NCI-H748 treated with DMSO at 0.1 percent for 48 hours (cell line): Measurements from ENCODE around the gene NPAS3.

Experiments used
- DNase-seq: peaks from one replicate; lab custom pipeline; 2025; lab: John Stamatoyannopoulos, UW

The NPAS3 gene

DNA sequence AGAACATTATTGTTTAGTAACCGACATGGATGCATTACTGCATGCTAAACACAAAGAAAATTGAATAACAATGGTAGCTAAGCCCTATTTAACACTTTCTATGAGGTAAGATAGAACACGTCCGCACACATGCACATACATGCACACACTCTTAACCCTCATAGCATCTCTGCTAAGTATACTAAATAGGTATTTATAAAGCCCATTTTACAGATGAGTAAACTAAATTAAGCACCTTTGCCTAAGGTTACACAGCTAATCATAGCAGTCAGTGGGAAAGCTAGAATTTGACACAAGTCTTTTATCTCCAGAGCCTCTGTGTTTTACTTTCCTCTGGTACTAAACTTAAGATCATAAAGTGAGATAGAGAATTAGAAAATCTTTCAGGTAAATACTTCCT lies 577.2 kb downstream of the NPAS3 start:
- no peak for DNase-seq

DNA sequence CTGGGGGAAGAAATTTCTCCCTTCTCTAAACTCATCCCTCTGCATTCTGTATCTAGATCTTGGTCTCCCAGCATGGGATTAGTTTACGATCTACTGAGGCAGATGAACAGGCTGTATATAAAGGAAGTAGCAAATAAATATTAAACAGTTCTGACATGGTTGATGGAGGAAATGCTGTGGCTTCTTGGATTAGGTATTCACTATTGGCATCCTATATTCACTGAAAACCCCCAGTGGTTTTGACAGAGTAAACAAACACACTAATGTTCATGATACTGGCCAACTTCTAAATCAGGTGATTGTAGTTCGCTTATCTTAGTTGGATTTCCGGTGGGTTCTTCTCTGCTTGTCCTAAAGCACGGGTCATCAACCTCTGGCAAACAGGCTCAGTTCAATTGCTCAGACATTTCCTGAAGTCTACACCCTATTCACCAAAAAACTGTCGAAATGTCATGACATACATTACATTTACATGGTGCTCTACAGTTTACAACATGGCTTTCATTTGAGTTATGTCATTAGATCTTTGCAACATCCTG lies 578.3 kb downstream of the NPAS3 start:
- DNase-seq: no peak

DNA sequence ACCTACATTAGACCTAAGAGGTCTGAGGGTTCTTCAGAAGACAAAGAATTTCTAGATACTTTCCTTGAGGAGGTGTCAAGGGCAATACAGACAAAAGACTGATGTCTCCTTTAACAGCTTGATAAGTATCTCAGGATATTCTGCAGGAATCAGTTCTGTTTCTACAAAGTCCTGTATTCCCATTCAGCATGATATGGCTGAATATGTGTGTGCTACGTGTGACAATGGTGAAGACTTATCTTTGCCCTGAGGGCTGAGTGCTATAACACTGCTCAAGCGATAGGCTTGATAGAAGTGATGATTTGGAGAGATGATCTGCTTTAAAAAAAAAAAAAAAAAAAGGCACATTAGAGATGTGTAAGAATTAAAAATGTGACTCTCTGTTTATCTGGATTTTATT lies 582.5 kb downstream of the NPAS3 start:
- DNase-seq: no peak

DNA sequence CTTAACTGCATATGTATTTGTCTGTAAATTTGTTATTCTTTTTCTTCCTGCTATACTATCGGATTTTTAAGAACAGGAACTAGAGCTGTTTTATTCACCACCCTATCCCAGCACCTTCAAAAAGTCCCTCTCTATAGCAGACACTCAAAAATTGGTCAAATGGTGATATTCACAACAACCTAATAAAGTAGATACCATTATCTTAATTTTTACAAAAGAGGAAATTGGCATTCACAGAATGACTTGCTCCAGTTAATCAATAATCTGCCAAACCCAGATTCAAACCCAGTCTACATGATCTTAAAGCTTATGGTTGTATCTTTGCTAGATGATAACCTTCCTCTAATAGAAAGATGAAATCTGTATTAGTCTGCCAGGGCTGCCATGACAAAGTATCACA lies 585.6 kb downstream of the NPAS3 start:
- no peak for DNase-seq

DNA sequence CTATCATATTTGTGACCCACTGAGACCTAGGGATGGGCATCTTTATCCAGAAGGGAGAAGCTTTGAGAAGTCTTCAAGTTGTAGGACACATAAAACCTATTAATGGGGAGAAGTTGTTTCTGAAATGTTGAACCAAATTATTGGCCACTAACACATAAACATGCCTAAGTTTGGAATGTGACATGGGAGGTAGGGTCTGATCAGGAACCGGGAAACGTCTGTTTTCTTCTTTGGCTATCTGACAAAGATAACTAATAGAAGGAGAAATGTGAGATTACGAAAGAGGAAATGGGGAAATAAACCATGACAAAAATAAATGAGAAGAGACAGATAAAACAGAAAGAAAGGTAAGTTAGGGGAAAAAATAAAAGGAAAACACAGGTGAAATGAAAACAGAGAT lies 586.9 kb downstream of the NPAS3 start:
- no peak for DNase-seq

DNA sequence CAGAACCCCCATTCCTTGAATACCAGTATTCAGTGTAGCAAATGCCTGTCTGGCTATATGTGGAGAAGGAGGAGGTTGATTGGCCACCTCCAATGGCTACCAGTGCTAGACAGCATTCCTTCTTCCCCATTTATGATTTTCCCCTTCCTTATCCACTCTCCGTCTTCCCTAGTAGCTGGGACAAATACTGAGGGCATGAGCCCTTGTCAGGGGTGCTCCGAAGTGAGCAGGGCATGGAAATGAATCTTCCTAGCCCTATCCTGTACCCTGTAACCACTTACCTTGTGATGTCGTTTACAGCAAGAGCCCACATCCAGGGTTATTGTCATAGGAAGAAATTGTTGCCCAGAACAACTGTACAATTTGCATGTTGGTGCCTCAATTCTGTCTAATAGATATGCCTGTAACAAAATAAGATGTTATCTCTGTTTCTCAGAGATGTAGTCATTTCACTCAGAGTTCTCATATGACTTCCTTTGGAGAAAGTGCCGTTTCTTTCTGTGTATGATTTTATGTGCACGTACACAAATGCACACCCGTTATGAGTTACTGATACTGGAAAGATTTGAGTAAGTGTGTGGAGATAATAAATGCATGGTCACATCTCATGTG lies 588.5 kb downstream of the NPAS3 start:
- no peak for DNase-seq

DNA sequence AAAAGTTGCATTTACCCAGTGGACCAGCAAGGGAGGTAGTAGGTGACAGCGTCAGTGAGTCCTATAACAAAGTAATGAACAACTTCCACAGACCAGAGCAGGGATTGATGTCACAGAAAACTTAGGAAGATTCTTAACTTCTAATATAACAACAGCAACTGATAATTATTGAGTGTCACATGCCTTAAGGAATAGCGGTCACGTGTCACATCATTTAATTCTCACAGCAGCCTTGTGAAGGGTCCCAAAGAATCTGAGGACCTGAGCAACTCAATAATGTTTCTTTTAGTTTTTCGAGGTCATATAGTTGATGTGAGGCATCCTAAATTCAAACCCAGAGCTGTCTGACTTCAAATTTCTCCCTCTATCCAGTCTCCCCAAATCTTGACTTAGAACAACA lies 590.0 kb downstream of the NPAS3 start:
- no peak for DNase-seq

DNA sequence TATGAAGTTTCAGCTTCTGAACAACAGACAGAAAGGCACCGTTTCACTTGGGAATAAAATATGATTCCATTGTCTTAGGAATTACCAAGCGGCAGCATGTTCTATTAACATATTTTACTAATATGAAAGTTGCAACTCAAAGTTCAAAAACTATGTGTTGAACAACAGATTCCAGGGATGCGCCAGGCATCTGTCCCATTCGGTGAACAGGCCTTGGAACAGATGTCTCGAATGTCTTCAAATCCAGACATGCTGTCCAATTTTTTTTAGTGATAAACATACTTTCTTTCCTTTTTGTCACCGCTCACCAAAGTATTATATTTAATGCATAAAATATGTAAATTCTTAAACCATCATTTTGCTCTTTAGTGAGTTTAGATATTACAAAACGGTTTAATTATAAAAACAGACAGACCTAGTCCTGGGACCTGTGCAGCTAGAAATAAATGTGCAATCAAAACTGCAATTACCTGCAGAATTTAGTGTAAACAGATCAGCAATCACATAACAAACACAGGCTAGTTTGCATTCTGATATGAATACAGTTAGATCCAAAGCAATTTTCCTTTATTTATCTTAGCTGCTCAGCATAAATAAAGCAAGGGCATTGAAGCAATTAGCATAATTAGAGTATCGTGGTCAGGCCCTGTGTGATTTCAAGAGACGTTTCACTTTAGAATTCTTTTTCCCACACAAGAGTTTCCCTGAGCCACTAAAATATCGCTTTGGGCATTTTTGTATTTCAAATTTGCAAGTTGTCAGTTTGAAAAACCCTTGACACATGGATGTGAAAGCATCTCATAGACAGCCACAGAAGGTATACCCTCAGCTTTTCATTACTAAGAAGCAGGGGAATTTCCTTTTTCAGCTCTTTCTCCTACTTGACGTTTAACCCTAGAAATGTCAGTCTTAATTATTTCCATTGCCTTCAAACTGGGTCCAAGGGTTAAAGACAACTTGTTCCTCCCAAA lies 591.4 kb downstream of the NPAS3 start:
- no peak for DNase-seq

DNA sequence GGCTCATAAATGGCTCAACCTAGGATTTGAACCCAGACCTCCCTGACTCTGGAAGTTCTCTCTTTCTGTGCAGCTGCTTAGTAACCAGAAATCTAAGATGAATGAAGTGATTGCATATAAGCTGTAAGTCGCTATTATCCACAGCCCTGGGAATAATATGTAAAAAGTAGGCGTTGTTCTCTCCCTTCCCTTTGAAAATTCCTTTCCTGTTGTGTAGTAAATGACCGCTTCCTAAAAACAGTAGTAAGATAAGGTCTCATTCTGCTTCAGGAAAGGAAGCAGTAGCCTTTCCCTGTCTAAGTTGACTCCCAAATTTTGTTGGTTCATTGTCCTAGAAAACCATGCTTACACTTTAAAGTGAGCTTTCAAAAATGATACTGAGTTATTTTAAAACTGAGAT lies 593.9 kb downstream of the NPAS3 start:
- no peak for DNase-seq

DNA sequence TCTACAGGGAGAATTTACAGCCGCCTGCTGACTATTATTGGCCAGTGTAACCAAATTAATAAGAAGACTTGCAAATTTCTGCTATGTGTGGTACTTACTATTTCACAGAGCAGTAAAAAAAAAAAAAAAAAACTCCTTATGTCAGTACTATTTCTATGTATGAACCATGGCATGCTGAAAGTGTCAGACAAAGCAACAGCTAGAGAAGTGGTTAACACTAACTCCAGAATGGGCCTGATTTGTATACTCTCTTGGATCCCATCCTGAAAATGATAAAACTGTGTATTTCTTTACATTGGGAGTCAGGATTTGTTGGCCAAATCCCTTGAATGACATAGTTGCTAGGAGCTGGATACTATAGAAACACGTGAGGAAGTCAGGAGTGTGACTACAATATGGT lies 595.4 kb downstream of the NPAS3 start:
- DNase-seq: no peak

DNA sequence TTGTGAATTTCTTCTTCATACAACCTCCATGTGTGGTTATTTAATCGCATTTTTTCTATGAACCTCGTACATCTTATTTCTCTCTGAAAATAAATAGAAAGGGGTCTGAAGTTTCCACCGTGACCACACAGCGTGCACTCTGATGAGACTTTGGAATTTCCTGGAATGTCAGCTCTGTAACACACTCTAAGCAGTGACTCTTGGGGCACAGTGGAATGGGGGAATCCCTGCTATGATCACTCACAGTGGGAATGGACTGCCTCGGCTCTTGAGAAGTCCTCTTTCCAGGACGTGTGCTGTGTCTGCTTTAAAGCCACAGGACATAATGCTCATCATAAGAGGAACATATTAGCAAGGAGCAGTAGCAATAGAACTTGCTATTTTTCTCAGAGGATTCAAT lies 596.0 kb downstream of the NPAS3 start:
- no peak for DNase-seq

DNA sequence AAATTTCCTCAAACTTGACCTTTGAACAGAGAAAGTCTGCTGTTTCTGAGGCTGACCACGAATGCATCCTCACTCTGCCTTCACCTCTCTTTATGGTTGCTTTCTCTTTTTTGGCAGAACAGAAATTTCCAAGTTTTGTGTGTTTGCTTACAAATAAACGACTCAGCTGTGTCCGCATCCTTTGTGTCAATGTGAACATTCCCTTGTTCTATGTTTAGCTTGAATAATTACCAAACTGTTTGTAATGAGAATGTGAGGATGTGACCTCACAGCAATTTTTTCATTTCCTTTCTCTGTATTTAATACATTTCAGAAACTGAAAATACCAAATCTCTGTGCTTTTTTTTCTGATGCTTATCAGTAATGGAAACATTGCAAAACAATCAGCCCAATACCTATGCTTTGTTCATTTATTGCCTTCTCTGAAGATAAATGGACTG lies 601.3 kb downstream of the NPAS3 start:
- no peak for DNase-seq

DNA sequence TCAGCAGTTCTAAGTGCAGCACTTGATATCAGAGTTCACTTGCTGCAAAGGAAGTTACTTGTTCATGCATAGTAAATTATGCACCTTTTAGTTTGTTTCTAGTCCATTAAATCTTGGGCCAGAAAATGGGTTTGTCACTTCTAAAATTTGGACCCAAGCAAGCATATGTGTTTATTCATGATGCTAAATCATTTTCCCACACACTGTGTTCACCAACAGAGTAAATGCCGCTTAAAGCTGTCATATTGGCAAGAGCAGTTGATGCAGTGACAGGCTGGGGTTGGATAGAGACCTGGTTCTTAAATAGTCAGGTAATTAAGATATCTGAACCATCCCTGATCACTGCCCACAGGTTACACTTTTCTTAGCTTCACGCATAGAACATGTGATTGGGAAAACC lies 602.5 kb downstream of the NPAS3 start:
- DNase-seq: no peak

DNA sequence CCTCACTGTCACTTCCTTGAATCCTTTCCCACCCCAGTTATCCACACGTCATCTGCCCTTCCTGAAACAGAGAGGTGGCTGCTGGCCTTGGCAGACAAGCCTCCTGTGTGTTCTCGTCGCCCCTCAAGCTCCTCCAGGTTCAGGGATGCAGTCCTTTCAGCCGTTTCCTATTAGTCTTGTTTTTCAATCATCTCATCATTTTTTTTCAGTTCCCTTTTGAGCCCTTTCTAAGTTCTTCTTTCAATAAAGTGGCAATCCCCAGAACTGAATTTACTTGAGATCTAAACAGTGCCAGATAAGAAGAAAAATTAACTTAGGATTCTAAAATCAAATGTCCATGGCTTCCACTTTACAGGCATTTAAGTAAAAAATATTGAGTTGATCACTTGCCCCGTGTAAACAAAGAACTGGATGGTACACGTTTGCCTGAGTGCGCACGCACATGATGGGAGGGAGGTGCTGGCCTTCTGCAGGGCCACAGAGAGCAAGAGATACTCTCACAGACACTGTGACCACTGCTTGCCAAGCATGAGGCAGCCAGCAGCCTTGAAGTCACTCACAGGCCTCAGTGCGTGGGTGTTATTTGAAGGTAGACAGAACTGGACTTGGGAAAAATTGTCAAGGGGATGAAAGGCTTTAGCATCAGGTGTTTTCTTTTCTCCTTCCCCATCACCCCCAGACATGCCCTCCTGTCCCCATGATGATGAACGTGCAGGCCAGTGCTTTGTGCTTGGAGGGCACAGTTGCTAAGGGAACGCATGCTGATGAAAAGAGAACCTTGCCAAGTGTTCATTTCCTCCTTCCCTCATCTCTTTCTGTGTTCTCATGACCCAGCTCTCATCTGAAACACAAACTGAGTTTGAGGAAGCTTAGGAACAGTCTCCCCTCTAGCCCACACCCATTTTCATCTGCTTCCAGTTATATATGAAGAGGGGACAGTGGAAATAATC lies 603.9 kb downstream of the NPAS3 start:
- no peak for DNase-seq

DNA sequence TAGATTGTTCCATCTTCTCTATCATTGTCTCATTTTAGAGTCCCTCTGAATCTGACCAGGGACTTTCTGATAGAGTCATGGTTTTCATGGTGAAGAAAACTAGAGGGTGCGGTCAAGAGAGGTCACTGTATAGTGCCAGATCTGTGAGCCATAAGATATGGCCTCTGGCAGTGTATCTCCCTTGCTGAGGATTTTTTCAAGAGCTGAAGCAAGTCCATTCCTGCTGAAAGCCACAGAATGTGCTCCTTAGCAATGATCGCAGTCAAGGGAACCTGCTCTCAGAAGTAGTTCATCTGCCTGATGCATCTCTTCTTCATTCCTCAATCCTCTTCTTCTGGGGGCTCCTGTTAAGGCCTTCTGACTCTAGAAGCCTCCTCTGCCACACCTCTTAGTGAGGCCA lies 607.0 kb downstream of the NPAS3 start:
- DNase-seq: no peak

DNA sequence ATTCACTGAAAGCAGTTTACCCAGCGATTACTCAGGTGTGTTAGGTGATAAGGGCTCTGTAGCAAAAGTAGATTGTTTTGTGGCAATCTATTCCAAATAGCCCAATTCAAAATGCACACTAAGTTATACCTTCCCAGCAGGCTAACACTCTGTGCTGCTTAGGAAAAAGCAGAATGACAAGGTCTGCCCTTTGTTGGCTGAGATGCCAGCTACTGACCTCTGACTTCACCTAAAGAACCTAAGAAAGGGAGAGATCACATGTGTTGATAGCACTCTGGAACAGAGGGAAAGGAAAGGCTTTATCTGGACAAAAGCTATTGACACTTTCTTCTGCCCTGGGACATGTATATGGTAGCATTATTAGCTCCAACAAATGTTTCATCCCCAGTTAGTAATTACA lies 609.9 kb downstream of the NPAS3 start:
- DNase-seq: no peak

DNA sequence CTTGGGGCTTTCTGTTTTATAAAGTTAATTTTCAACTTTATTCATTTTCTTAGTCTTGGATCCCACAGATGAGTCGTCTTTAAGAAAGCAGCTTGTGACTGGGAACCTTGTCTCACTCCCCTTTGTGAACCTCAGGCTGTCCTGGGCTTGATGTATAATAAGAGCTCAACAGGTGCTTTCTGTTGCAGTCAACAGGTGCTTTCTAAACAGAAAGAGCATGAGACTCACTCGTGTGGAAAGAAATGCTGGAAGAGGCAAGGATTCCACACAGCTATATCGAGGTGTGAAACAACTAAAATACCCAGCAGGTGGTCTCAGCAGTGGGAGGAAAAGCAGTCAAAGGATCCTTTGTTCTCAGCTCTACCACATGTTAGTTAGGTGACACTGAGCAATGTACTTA lies 613.3 kb downstream of the NPAS3 start:
- DNase-seq: no peak

DNA sequence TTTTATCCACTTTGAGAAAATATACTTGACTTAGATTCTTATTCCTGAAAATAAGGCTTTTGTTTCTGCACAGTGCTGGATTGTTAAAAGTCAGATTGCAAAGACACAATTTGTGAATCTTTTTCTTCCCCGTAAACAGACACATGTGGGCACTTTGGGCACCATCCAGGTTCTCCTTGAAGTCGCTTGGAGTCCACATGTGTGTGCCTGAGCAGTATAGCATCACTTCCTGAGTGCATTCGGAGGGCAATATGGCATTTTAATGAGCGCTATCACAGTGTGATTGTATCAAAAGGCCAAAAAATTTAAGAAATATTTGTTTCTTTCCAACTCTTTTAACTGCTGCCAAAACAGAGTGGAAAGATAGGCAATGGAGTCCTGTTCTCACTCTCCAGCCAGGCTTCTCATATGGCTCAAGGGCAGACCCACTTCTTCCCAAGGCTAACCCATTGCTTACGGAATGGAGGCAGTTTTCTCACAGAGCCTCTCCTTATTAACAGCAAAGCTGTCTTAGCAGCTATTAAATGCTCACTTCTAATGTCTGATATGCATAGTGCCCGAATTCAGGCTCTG lies 615.1 kb downstream of the NPAS3 start:
- DNase-seq: no peak

DNA sequence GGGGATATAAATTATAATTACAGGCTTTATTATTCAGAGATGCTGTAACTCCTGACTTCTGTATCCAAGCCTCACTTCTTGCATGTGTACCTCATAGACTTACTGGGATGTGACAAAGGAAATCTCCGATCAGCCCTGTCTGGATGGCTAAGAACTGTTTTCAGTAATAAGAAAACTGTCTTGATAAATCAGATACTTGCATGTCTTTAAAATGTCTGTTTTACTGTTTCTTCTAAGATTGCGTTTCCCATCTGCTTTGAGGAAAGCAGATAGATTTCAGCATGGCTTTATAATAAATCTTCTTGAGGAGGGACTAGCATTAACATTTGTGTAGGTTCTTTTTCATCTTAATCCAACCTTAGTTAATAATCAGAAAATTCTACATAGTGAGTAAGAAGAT lies 616.3 kb downstream of the NPAS3 start:
- no peak for DNase-seq

DNA sequence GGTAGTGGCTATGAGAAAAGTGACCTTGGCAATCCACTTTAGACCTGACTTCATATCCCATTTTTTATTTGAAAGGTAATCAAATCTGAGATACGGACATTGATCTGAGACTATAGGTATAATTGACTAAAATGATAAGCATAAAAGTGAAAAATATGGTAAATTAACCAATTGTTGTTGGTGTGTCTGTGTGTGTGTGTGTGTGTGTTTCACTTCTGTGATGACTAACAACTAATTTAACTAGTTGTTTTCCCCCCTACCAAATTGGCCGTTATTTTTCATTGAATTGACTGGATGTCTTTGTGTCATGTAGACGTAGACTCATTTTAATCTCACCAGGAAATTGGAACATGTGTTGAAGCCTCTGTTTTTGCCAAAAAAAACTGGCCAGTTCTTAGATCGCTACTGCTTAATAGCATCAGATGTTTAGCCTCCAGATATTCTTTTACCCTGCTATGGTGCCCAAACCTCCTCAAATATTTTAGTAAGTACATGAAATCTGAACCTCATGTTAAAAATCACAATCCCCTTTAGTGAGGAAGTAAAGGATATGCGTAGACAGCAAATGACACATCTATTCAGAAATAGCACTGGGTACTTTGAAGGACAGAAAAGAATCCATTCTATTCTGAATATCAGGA lies 617.2 kb downstream of the NPAS3 start:
- no peak for DNase-seq

DNA sequence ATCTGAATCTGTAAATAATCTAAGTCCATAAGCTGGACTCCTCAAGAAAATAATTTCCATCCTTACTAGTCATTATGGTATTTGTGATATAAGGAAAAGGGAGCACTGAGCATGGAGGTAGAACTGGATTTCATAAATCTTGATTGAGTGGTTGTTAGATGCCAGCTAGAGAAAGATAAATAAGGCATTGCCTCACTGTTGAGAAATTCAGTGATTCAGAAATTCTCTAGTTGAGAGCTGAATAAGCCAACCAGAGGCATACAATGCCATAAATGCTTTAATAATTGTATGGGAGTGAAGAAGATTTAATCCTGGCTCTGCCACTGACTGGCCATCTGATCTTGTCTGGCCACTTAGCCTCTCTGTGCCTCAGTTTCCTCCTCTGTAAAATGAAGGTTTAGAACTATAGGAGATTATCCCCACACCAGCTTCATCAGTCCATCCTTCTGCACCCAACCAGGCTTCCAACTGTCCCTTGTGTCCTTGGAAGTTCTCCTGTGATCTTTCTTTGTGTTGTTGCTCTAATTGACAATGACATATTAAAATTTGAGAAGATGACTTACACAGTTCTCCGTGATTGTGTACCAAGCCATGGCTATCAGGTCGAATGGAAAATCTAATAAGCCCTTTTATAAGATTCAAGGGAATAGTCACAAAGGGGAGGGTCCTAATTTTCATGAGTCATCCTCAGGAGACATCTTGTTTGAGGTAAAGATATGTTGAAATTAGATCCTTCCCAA lies 617.9 kb downstream of the NPAS3 start:
- DNase-seq: no peak
